ENCODE measurements around the gene KRTAP1-4.

- TF ChIP-seq GATA2 (IDR thresholded peaks at IDR 0.05; ENCODE audit: low read depth, low read length) (no peak), GATA3 (IDR thresholded peaks at IDR 0.05; ENCODE audit: low read depth, low read length) (no peak)
These were observed at the start of gene KRTAP1-4 for GRCh38 chr17:41029633-41030245.

Data from SH-SY5Y (cell line).